GM10266 (cell line): Measurements from ENCODE around the gene SMIM10L2A.

ENCODE experiments used
- DNase-seq: peaks from one replicate; pipeline ENCODE4 v3.0.0; 2012; ENCODE audit errors: extremely low spot score
- CTCF ChIP-seq: IDR thresholded peaks from 2 replicates; pipeline ENCODE4 v1.5.1; 2012; ENCODE audit warnings: mild to moderate bottlenecking, low read depth; ENCODE audit not compliant: control insufficient read depth, insufficient read depth; ENCODE audit errors: missing control alignments

SMIM10L2A gene

GRCh38 chrX:135476378-135476777 is 54.6 kb downstream of the SMIM10L2A start:
- DNase-seq = no peak
- TF ChIP-seq CTCF = no peak

GRCh38 chrX:135477576-135477975 is 55.8 kb downstream of the SMIM10L2A start:
- TF ChIP-seq CTCF = peak; percentile 38
- DNase-seq = peak; percentile 6
